Measurements from ENCODE around the gene USP48. TPM values are rescaled to one million over a fixed set of nuclear protein-coding genes. Genes with fewer than 3 reads are reported as not detected.

USP48 gene
- total and polyA plus RNA-seq, 2 of the 13 experiments (the other 11 are each of a cell fraction or from before 2014, with no cell fraction given), result 30.4 to 30.7 TPM

GRCh38 chr1:21742578-21742977 is 40.4 kb downstream of the USP48 start:
- TF ChIP-seq E2F1 (CRISPR knock-in tag; IDR thresholded peaks at IDR 0.05), result no peak
- no peak for TF ChIP-seq ZNF777 (CRISPR knock-in tag; IDR thresholded peaks at IDR 0.05)
- TF ChIP-seq BRD4 (CRISPR knock-in tag; IDR thresholded peaks at IDR 0.05), result no peak
- no peak for TF ChIP-seq ZBTB49 (CRISPR knock-in tag; IDR thresholded peaks at IDR 0.05; ENCODE audit: borderline replicate concordance)
- TF ChIP-seq ZNF256 (CRISPR knock-in tag; conservative IDR thresholded peaks at IDR 0.05), result no peak
- TF ChIP-seq ZNF644 (CRISPR knock-in tag; IDR thresholded peaks at IDR 0.05; ENCODE audit: low read depth), result no peak
- no peak for TF ChIP-seq SPEN (CRISPR knock-in tag; IDR thresholded peaks at IDR 0.05; ENCODE audit: low read depth)
- no peak for TF ChIP-seq ZNF383 (CRISPR knock-in tag; IDR thresholded peaks at IDR 0.05; ENCODE audit: borderline replicate concordance)
- no peak for TF ChIP-seq ZNF343 (CRISPR knock-in tag; IDR thresholded peaks at IDR 0.05)
- TF ChIP-seq ZNF737 (CRISPR knock-in tag; IDR thresholded peaks at IDR 0.05; ENCODE audit: borderline replicate concordance), result no peak
- TF ChIP-seq CBFB (CRISPR knock-in tag; IDR thresholded peaks at IDR 0.05), result no peak
- TF ChIP-seq NCOA2 (CRISPR knock-in tag; IDR thresholded peaks at IDR 0.05), result no peak
- TF ChIP-seq NONO (IDR thresholded peaks at IDR 0.05), result no peak
- TF ChIP-seq NONO (CRISPR knock-in tag; conservative IDR thresholded peaks at IDR 0.05), result no peak
- TF ChIP-seq ZBTB43 (CRISPR knock-in tag; conservative IDR thresholded peaks at IDR 0.05), result no peak
- TF ChIP-seq HCFC1 (IDR thresholded peaks at IDR 0.05; ENCODE audit: low read depth, low read length), result no peak
- TF ChIP-seq HOXA9 (CRISPR knock-in tag; IDR thresholded peaks at IDR 0.05; ENCODE audit: borderline replicate concordance), result no peak
- ATAC-seq, result no peak
- BruUV-seq (replicated peaks), result no TSS peak

More at GRCh38 chr1:21742578-21742977, 40.4 kb downstream of the USP48 start:
- intact Hi-C loops (cut with micrococcal nuclease; ENCODE audit: unreplicated experiment) (no loop called here), in situ Hi-C loops (cut with HindIII; ENCODE audit: extremely low pct_ligation_motif_present, low pct_unique_long_range_greater_than_20kb) (no loop called here)
- H3K4me1 ChIP-seq (ENCODE audit: insufficient read depth, low read length), result peaks cover under 1% of the 10 kb centered on the region; the same call in 1 of the 2 replicates
- H3K9me3 ChIP-seq (ENCODE audit: low read length), result no peaks in the 10 kb centered on the region
- H3K36me3 ChIP-seq (replicated peaks in 1 of 2; ENCODE audit: control insufficient read depth in 1 of 2, insufficient read depth in 2 of 2, low read length in 2 of 2), result peaks cover 0 to 19% of the 10 kb centered on the region in 2 experiments; a peak in 4 of 5 replicates
- no peak overlapping the region for H3K27ac ChIP-seq (ENCODE audit: extremely low read length, insufficient read depth, low read length)
- DNase-seq (ENCODE audit: low spot score) (no peak), FAIRE-seq (no peak)
- ChIA-PET POLR2A (no interaction called here), CTCF (ENCODE audit: low intra/inter-chr PET ratio, low total read pairs) (no interaction called here)
- H3K79me2 ChIP-seq (ENCODE audit: insufficient read depth, low read length), result no peaks in the 10 kb centered on the region
- H3K27me3 ChIP-seq (ENCODE audit: control insufficient read depth in 1 of 2, insufficient read depth in 2 of 2, low read length in 2 of 2), result no peaks in the 10 kb centered on the region
- H2AFZ ChIP-seq (ENCODE audit: low read length), result no peak overlapping the region
- H3K4me2 ChIP-seq (ENCODE audit: low read depth, low read length), result no peak overlapping the region
- no peak overlapping the region for H3K4me3 ChIP-seq (replicated peaks in 1 of 3; ENCODE audit: insufficient read depth in 1 of 3, low read depth in 2 of 3, low read length in 3 of 3)
- H3K9ac ChIP-seq (ENCODE audit: insufficient read depth, low read depth, low read length), result no peak overlapping the region
- 98% methylated on average over 2 of the region's 2 CpGs for WGBS (ENCODE audit: low lambda C conversion rate)
- no peaks in the 10 kb centered on the region for H4K20me1 ChIP-seq (ENCODE audit: insufficient read depth, low read length)
